Astrocyte (in vitro differentiated cells and primary cell): ENCODE data around the gene STX4.

Experiments used
- CTCF ChIP-seq: IDR thresholded peaks from 2 replicates; pipeline ENCODE4 v1.5.1; 2011; ENCODE audit warnings: low read depth, mild to moderate bottlenecking, inconsistent platforms, low read length, moderate library complexity; ENCODE audit not compliant: insufficient read depth
- EZH2 ChIP-seq: IDR thresholded peaks from 2 replicates; pipeline ENCODE4 v1.6.1; 2012; ENCODE audit warnings: mild to moderate bottlenecking, low read length, inconsistent platforms; ENCODE audit not compliant: insufficient read depth

DNA sequence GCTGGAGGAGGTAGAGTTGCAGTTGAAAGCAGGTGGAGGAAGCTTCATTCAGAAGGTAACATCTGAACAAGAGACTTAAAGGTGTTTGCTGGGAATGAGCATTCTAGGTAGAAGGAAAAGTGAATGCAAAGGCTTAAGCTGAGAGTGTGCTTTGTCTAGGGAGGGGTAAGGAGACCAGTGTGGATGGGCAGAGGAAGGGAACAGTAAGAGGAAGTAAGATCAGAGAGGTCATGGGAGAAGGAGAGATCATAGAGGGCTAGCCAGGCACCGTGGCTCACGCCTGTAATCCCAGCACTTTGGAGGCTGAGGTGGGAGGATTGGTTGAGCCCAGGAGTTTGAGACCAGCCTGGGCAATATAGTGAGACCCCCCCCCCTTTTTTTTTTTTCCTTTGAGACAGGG lies 3.3 kb downstream of the STX4 start:
- no peak for TF ChIP-seq CTCF
- TF ChIP-seq EZH2, result no peak
